Measurements from ENCODE around the gene CLCN6.

DNA sequence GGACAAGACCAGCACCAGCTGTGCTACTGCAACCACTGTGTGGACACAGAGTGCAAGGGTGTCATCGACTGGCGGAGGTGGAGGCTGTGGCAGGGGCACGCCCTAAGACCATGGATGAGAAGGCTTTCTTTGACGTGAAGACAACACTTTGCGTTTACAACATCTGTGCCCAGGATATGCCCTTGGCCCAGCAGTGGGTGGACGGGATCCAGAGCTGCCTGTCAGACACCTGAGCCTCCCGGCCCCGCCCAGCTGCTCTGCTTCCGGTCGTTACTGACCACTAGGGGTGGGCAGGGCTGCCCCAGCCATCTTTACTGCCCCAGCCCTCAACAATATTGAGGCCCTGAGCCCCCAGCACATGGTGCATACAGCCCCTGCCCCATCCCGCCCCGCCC lies 74.2 kb downstream of the CLCN6 start:
- TF ChIP-seq POLR2A (IDR thresholded peaks at IDR 0.05; ENCODE audit: low read length) (no peak), GATA1 (IDR thresholded peaks at IDR 0.05; ENCODE audit: low read depth, low read length) (no peak)
